ENCODE data around the gene EPM2AIP1.

EPM2AIP1 gene

DNA sequence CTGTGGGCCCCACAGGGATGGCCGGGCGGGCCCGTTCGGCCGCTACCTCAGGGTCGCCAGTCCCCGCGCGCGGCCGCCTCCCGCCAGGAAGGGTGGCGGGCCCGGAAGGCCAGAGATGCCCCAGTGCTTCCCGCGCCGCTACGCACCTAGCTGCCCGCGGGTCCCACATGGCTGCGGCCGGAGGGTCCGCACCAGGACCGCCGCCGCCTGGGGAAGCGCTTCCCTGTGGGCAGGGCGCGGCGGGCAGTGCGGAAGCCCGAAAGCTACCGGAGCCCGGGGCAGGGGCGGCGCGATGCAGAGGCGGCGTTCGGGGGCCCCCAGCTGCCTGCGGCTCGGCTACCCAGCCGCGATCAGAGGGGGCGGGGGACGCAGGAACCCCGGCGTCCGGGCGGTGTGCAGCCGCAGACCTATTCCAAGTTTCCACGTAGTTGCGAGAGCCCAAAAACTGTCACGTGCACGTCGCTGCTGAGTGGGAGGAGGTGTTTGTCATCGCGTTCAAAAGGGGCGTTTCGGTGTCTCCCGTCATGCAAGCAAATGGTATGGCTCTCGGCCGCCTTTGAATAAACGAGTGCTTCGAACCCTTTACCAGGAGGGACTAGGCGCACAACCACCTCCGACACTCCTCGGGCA is 48.2 kb downstream of the EPM2AIP1 start, which contains the start of gene TRANK1:
TRANK1 (minus strand) TSS at position 414 of the 630 bp plus-strand sequence; CDS start at position 169, 245 bp downstream.
- DNase-seq, result peak; percentile 74

DNA sequence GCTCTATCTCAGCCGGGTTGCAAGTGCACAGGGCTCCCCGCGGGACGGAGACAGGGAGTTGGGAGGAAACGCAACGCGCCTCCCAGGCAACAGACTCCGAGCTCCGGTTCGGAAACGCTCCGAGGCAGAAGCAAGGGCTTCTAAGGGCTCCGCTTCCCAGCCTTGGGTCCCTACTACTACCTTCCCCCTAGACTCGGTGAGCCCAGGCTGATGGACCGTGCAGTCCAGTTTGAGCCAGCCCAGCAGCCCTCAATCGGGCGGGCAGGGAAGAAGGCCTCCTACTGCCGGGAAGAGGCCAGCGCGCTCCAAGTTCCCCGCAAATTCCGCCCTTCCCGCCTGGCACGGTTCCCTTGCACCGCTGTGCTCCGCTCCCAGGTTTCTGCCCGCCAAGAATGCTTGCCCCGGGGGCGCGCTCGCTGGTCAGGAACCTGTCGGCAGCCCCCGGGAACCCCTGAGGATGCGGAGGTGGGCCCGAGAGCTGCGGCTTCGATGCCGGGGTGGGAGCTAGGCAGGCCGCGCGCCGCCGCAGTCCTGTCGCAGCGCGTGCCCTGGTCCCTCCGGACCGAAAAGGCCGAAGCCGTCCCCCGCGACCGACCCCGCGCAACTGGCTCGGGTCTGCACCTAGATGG is 48.8 kb downstream of the EPM2AIP1 start:
- peak; percentile 37 for DNase-seq

DNA sequence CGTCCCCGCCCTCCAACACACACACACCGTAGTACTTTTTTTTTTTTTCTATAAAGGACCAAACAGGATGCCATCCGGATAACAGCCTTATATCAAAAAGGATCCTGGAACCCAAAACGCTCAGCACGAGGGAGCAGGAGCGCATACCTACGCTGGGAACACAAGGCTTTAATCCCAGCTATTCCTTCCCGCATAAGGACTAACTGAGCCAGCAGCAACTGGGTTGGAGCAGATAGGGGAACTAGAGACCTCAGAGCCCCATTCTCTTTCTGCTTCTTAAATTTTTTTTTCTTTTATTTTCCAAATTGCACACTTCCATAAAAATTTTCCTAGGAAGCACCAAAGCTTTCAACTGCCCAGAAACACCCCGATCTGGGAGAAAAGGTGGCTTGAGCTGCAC is 49.3 kb downstream of the EPM2AIP1 start:
- DNase-seq, result no peak

DNA sequence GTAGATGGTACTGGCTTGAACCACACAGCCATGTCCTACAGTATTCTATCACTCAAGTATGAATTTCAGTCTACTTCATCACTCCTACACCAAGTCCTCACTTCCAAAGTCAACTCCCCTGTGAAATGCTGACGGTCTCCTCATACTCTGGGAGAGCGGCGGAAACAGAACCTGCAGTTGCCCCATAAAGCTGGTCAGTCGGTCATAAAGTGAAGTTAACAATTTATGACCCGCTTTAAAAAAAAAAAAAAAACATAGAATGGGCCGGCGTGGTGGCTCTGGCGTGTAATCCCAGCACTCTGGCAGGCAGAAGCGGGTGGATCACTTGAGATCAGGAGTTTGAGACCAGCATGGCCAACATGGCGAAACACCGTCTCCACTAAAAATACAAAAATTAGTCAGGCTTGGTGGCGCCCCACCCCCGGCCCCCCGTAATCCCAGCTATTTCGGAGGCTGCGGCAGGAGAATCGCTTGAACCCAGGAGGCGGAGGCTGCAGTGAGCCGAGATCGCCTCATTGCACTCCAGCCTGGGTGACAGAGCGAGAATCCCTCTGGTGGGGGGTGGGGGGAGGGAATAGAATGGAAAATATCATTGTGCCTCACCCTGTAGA is 50.2 kb downstream of the EPM2AIP1 start:
- no peak for DNase-seq

GRCh38 chr3:36941658-36942057 is 51.3 kb downstream of the EPM2AIP1 start:
- DNase-seq, result no peak

DNA sequence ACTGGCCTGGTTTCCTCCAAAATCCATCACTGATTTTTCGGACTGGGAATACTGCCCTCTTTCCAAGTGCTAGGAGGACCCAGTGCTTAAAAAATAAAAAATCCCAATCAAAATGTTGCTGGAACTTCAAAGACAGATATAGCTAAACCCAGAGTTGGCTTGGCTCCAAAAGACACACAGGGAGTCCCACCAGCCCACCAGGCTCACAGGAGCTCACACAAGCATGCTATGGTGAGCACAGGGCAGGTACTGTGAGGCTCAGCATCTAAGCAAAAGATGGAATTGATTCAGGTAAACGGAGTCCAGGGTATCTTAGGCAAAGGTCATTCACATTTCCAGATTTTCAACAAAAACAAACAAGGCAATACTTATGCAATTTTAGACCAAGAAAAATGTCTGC is 51.8 kb downstream of the EPM2AIP1 start:
- no peak for DNase-seq

- DNase-seq, result no peak
Observed at GRCh38 chr3:36937492-36937891, 55.4 kb downstream of the EPM2AIP1 start.
